B cell (primary cell): ENCODE results near the gene RNF220. TPM values are rescaled to one million over a fixed set of nuclear protein-coding genes. Genes with fewer than 3 reads are reported as not detected.

Experiments
- ATAC-seq: fragments of 200-7000 bp; cut with Tn5 transposase; one replicate; pipeline ENCODE4 v1.10.0; 2021; ENCODE audit warnings: low read depth, mild to moderate bottlenecking, moderate number of reproducible peaks, moderate library complexity
- CTCF ChIA-PET: fragments of 350-600 bp; sonication (Branson Sonifier 250); formaldehyde crosslinking; loops from one replicate; lab custom pipeline; 2021; ENCODE audit warnings: antibody characterized with exemption, inconsistent platforms; lab: Charles Lee
- POLR2A ChIA-PET: fragments of 350-600 bp; sonication (Branson Sonifier 250); formaldehyde crosslinking; loops from one replicate; lab custom pipeline; 2021; ENCODE audit warnings: antibody characterized with exemption; lab: Charles Lee
- DNase-seq: peaks from one replicate; pipeline ENCODE4 v3.0.0; 2013
- H2AFZ ChIP-seq: 2 replicates; pipeline ENCODE4 v1.6.1; 2012; ENCODE audit warnings: mild to moderate bottlenecking, low read depth, low read length; ENCODE audit not compliant: insufficient read depth, poor library complexity, severe bottlenecking
- H3K27ac ChIP-seq, 2 donors: 1 replicate in 1 of 2; 2 replicates in 1 of 2; pipeline ENCODE4 v1.5.1; 2012 to 2013; ENCODE audit warnings: low read length in 2 of 2, mild to moderate bottlenecking in 2 of 2, moderate library complexity in 1 of 2
- H3K27me3 ChIP-seq, 4 experiments: fragments of 200-600 bp in 1 of 4; sonication (generic) in 1 of 4; replicated peaks in 1 of 4; 1 replicate in 2 of 4; 2 replicates in 2 of 4; pipeline versions ENCODE4 v1.6.1 to v1.7.0; 2013 to 2016; ENCODE audit warnings: low read length in 3 of 4, mild to moderate bottlenecking in 2 of 4, mixed read lengths in 1 of 4, moderate library complexity in 1 of 4; ENCODE audit not compliant: insufficient read depth in 4 of 4, control insufficient read depth in 3 of 4; ENCODE audit errors: control extremely low read depth in 1 of 4
- H3K36me3 ChIP-seq, 2 experiments: replicated peaks in 1 of 2; 1 replicate in 1 of 2; 2 replicates in 1 of 2; pipeline versions ENCODE4 v1.6.1 to v1.7.1; 2013; ENCODE audit warnings: low read length in 1 of 2; ENCODE audit not compliant: insufficient read depth in 2 of 2, control insufficient read depth in 1 of 2; ENCODE audit errors: control extremely low read depth in 1 of 2, extremely low read depth in 1 of 2
- H3K4me1 ChIP-seq, 2 donors: fragments of 200-600 bp in 1 of 2; sonication (generic) in 1 of 2; 1 replicate in 1 of 2; 2 replicates in 1 of 2; pipeline versions ENCODE4 v1.5.1 to v1.6.1; 2013 to 2017; ENCODE audit warnings: low read length in 2 of 2; ENCODE audit not compliant: control insufficient read depth in 2 of 2, insufficient read depth in 2 of 2
- H3K4me2 ChIP-seq: replicated peaks from 2 replicates; pipeline ENCODE3; 2012; ENCODE audit warnings: mild to moderate bottlenecking, low read depth, low read length; ENCODE audit not compliant: poor library complexity, severe bottlenecking
- H3K4me3 ChIP-seq, 5 experiments: fragments of 200-600 bp in 1 of 5; sonication (generic) in 1 of 5; 1 replicate in 3 of 5; 2 replicates in 2 of 5; pipeline versions ENCODE4 v1.5.1 to v1.7.0; 2011 to 2016; ENCODE audit warnings: low read length in 4 of 5, mild to moderate bottlenecking in 4 of 5, low read depth in 2 of 5, control low read depth in 1 of 5, moderate library complexity in 1 of 5; ENCODE audit not compliant: insufficient read depth in 1 of 5; ENCODE audit errors: control extremely low read depth in 1 of 5, extremely low read depth in 1 of 5
- H3K79me2 ChIP-seq: fragments of 200-600 bp; sonication (generic); one replicate; pipeline ENCODE4 v1.6.0; 2016; ENCODE audit warnings: low read length; ENCODE audit not compliant: control insufficient read depth, insufficient read depth
- H3K9ac ChIP-seq: fragments of 200-600 bp; sonication (generic); 2 replicates; pipeline ENCODE4 v1.6.1; 2017; ENCODE audit warnings: mild to moderate bottlenecking, low read length, moderate library complexity
- H3K9me3 ChIP-seq, 3 donors: one replicate each; pipeline versions ENCODE4 v1.6.1 to v1.7.1; 2013; ENCODE audit warnings: low read length in 2 of 3; ENCODE audit not compliant: control insufficient read depth in 2 of 3, insufficient read depth in 1 of 3; ENCODE audit errors: control extremely low read depth in 1 of 3
- H4K20me1 ChIP-seq: 2 replicates; pipeline ENCODE4 v1.6.0; 2012; ENCODE audit warnings: mild to moderate bottlenecking, low read length; ENCODE audit not compliant: insufficient read depth, control insufficient read depth, poor library complexity, severe bottlenecking
- H3K27ac Mint-ChIP-seq: one replicate; pipeline ENCODE4 v1.8.0; 2021; ENCODE audit warnings: mixed read lengths
- H3K27me3 Mint-ChIP-seq: one replicate; pipeline ENCODE4 v1.8.0; 2021; ENCODE audit warnings: mixed read lengths
- H3K4me1 Mint-ChIP-seq: one replicate; pipeline ENCODE4 v1.8.0; 2021; ENCODE audit warnings: mixed read lengths
- H3K4me3 Mint-ChIP-seq: one replicate; pipeline ENCODE4 v1.8.0; 2021; ENCODE audit warnings: mixed read lengths
- H3K9me3 Mint-ChIP-seq: one replicate; pipeline ENCODE4 v1.8.0; 2022; ENCODE audit warnings: mixed read lengths; ENCODE audit not compliant: insufficient read depth
- CTCF ChIP-seq: fragments of 200-600 bp; IDR thresholded peaks from one replicate; pipeline ENCODE4 v1.8.0; 2022; ENCODE audit warnings: antibody characterized with exemption, mild to moderate bottlenecking
- EZH2 ChIP-seq: IDR thresholded peaks from 2 replicates; pipeline ENCODE4 v1.6.1; 2012; ENCODE audit warnings: borderline replicate concordance, low read depth, mild to moderate bottlenecking, moderate library complexity, low read length; ENCODE audit not compliant: insufficient read depth, poor library complexity, severe bottlenecking
- WGBS: methylation state at CpG from one replicate; pipeline ENCODE4 v1.1.5; 2013; ENCODE audit warnings: missing lambda C conversion rate; ENCODE audit not compliant: insufficient coverage; 5-methylcytosine and 5-hydroxymethylcytosine counted together
- intact Hi-C: fragments of 100-400 bp; cut with micrococcal nuclease; formaldehyde crosslinking; loops from one replicate; pipeline ENCODE4 v1.10.0; 2022
- polyA plus RNA-seq: library from polyadenylated mRNA; depleted of rRNA; stranded (reverse); fragments of >200 nt; gene quantifications from 2 replicates; pipeline ENCODE4 v1.2.3, GENCODE V29; 2012
- total RNA-seq, 2 donors: library from RNA; stranded (reverse); fragments of 120-200 nt in 1 of 2; gene quantifications; 1 replicate in 1 of 2; 2 replicates in 1 of 2; pipeline versions ENCODE4 v1.2.3 to v1.2.4, GENCODE V29; 2013 to 2022

The RNF220 gene
- total and polyA plus RNA-seq, 2 donors (not counting 1 experiment from before 2014, with no cell fraction given): 115 to 141 TPM

- H3K4me3 ChIP-seq: no peak overlapping the region
- H3K4me1 Mint-ChIP-seq: peaks cover 13% of the 10 kb centered on the region
- ATAC-seq: no peak
These were observed 273.6 kb downstream of the RNF220 start for GRCh38 chr1:44678626-44679025.

GRCh38 chr1:44679468-44679867 lies 274.4 kb downstream of the RNF220 start:
- H3K27me3 Mint-ChIP-seq: no peaks in the 10 kb centered on the region
- intact Hi-C loops: no loop called here
- POLR2A ChIA-PET: no interaction called here
- Histone ChIP-seq H3K4me3 (no peak overlapping the region), H3K4me1 (peaks cover 17 to 21% of the 10 kb centered on the region in 2 donors), H3K4me2 (no peak overlapping the region), H3K36me3 (no peaks in the 10 kb centered on the region), H3K9ac (no peak overlapping the region), H3K27ac (no peak overlapping the region), H3K27me3 (no peaks in the 10 kb centered on the region), H2AFZ (no peak overlapping the region), H3K79me2 (no peaks in the 10 kb centered on the region), H3K9me3 (no peaks in the 10 kb centered on the region), H4K20me1 (no peaks in the 10 kb centered on the region)
- no peaks in the 10 kb centered on the region for H3K9me3 Mint-ChIP-seq
- no peak overlapping the region for H3K27ac Mint-ChIP-seq
- CTCF ChIA-PET: interaction anchor here (1.5 kb wide), 1 partner anchor 27 kb away, joined by 7 read pairs; no protein-coding TSS in a partner anchor
- no peak overlapping the region for H3K4me3 Mint-ChIP-seq
- TF ChIP-seq CTCF: no peak
- no peak for TF ChIP-seq EZH2
- H3K4me1 Mint-ChIP-seq: peaks cover 14% of the 10 kb centered on the region
- WGBS: 94% methylated on average over 2 of the region's 5 CpGs
- ATAC-seq: no peak
- DNase-seq: no peak

More at GRCh38 chr1:44678626-44679025, 273.6 kb downstream of the RNF220 start:
- no peak for TF ChIP-seq CTCF
- no peak for TF ChIP-seq EZH2
- peaks cover 16 to 21% of the 10 kb centered on the region in 2 donors for H3K4me1 ChIP-seq
- POLR2A ChIA-PET: no interaction called here
- H3K9ac ChIP-seq: no peak overlapping the region
- Mint-ChIP-seq H3K4me3 (no peak overlapping the region), H3K27ac (no peak overlapping the region), H3K27me3 (no peaks in the 10 kb centered on the region), H3K9me3 (no peaks in the 10 kb centered on the region)
- no peaks in the 10 kb centered on the region for H4K20me1 ChIP-seq
- intact Hi-C loops: no loop called here
- no peak for DNase-seq
- H3K27me3 ChIP-seq: no peaks in the 10 kb centered on the region
- CTCF ChIA-PET: no interaction called here
- H3K79me2 ChIP-seq: no peaks in the 10 kb centered on the region
- 83% methylated on average over 1 of the region's 4 CpGs for WGBS
- no peak overlapping the region for H2AFZ ChIP-seq
- H3K4me2 ChIP-seq: no peak overlapping the region
- no peaks in the 10 kb centered on the region for H3K9me3 ChIP-seq
- H3K36me3 ChIP-seq: no peaks in the 10 kb centered on the region
- no peak overlapping the region for H3K27ac ChIP-seq
